GM23338 (cell line): ENCODE measurements around the gene DNAJC11. TPM values are rescaled to one million over a fixed set of nuclear protein-coding genes. Genes with fewer than 3 reads are reported as not detected.

ENCODE experiments used
- ATAC-seq: fragments of 200-7000 bp; cut with Tn5 transposase; 3 replicates; pipeline ENCODE4 v1.9.1; 2020
- DNase-seq: peaks from one replicate; pipeline ENCODE4 v3.0.0-alpha.2; 2015; ENCODE audit warnings: low spot score
- H2AFZ ChIP-seq: fragments of 200-600 bp; sonication (generic); 2 replicates; pipeline ENCODE4 v1.8.0; 2016; ENCODE audit warnings: antibody characterized with exemption, mild to moderate bottlenecking, moderate library complexity
- H3F3A ChIP-seq: fragments of 200-600 bp; sonication (generic); replicated peaks from 2 replicates; pipeline ENCODE4 v1.8.0; 2017; ENCODE audit warnings: antibody characterized with exemption, mixed run types, low read depth
- H3K27ac ChIP-seq: fragments of 200-600 bp; sonication (generic); 2 replicates; pipeline ENCODE4 v1.6.1; 2016; ENCODE audit warnings: low read depth
- H3K27me3 ChIP-seq: fragments of 200-600 bp; sonication (generic); 2 replicates; pipeline ENCODE4 v1.8.0; 2016; ENCODE audit warnings: mild to moderate bottlenecking, mixed run types, moderate library complexity; ENCODE audit not compliant: insufficient read depth
- H3K36me3 ChIP-seq: fragments of 200-600 bp; sonication (generic); 2 replicates; pipeline ENCODE4 v1.8.0; 2016; ENCODE audit warnings: mild to moderate bottlenecking; ENCODE audit not compliant: insufficient read depth
- H3K4me1 ChIP-seq: fragments of 200-600 bp; sonication (generic); 2 replicates; pipeline ENCODE4 v1.8.0; 2016; ENCODE audit warnings: mild to moderate bottlenecking, moderate library complexity; ENCODE audit not compliant: insufficient read depth
- H3K4me2 ChIP-seq: fragments of 200-600 bp; sonication (generic); 2 replicates; pipeline ENCODE4 v1.7.1; 2017; ENCODE audit warnings: mixed run types
- H3K4me3 ChIP-seq: fragments of 200-600 bp; sonication (generic); 2 replicates; pipeline ENCODE4 v1.6.1; 2016; ENCODE audit warnings: mixed run types
- H3K79me2 ChIP-seq: fragments of 200-600 bp; sonication (generic); replicated peaks from 2 replicates; pipeline ENCODE4 v1.8.0; 2017; ENCODE audit warnings: mild to moderate bottlenecking; ENCODE audit not compliant: insufficient read depth
- H3K9me2 ChIP-seq: fragments of 200-600 bp; sonication (generic); 2 replicates; pipeline ENCODE4 v1.8.0; 2017; ENCODE audit not compliant: insufficient read depth
- H4K20me1 ChIP-seq: fragments of 200-600 bp; sonication (generic); replicated peaks from 2 replicates; pipeline ENCODE4 v1.8.0; 2017; ENCODE audit warnings: mild to moderate bottlenecking; ENCODE audit not compliant: insufficient read depth
- H3K27ac Mint-ChIP-seq: 2 replicates; pipeline ENCODE4 v1.8.0; 2020; ENCODE audit warnings: inconsistent platforms, mild to moderate bottlenecking, moderate library complexity, mixed read lengths
- H3K27me3 Mint-ChIP-seq: 3 replicates; pipeline ENCODE4 v1.8.0; 2022; ENCODE audit warnings: low read depth, mild to moderate bottlenecking, moderate library complexity, mixed read lengths, inconsistent platforms; ENCODE audit not compliant: insufficient read depth, poor library complexity
- H3K36me3 Mint-ChIP-seq: 3 replicates; pipeline ENCODE4 v1.8.0; 2021; ENCODE audit warnings: low read depth, mild to moderate bottlenecking, inconsistent platforms, moderate library complexity, mixed read lengths
- H3K4me1 Mint-ChIP-seq: 3 replicates; pipeline ENCODE4 v1.8.0; 2020; ENCODE audit warnings: mild to moderate bottlenecking, inconsistent platforms, mixed read lengths
- H3K4me3 Mint-ChIP-seq: 3 replicates; pipeline ENCODE4 v1.8.0; 2021; ENCODE audit warnings: moderate library complexity, mild to moderate bottlenecking, inconsistent platforms, mixed read lengths
- H3K9me3 Mint-ChIP-seq: 3 replicates; pipeline ENCODE4 v1.8.0; 2020; ENCODE audit warnings: moderate library complexity, mild to moderate bottlenecking, inconsistent platforms, mixed read lengths
- CREB1 ChIP-seq: fragments of 250-450 bp; sonication (Bioruptor Pico); IDR thresholded peaks from 2 replicates; pipeline ENCODE4 v1.5.0; 2020; ENCODE audit warnings: low read depth, mild to moderate bottlenecking, moderate library complexity
- EZH2phosphoT487 ChIP-seq: fragments of 200-600 bp; sonication (generic); IDR thresholded peaks from one replicate; pipeline ENCODE4 v1.8.1; 2018; ENCODE audit warnings: antibody characterized with exemption; ENCODE audit not compliant: unreplicated experiment
- JUNB ChIP-seq: IDR thresholded peaks from one replicate; pipeline ENCODE4 v1.6.1; 2016; ENCODE audit warnings: antibody characterized with exemption; ENCODE audit not compliant: unreplicated experiment
- STAT1 ChIP-seq: IDR thresholded peaks from one replicate; pipeline ENCODE4 v1.6.1; 2016; ENCODE audit warnings: antibody characterized with exemption; ENCODE audit not compliant: unreplicated experiment
- ZNF114 ChIP-seq: fragments of 250-450 bp; sonication (Bioruptor Pico); IDR thresholded peaks from 2 replicates; pipeline ENCODE4 v1.5.0; 2020; ENCODE audit warnings: mild to moderate bottlenecking, moderate library complexity
- polyA plus RNA-seq: library from polyadenylated mRNA; unstranded; fragments of >200 nt; fragmentation: Nextera tagmentation; extraction: Ambion mirVana; gene quantifications from 2 replicates; pipeline ENCODE4 v1.2.1, GENCODE V29; 2016
- total RNA-seq: library from RNA; depleted of rRNA; stranded (reverse); fragments of >200 nt; shearing (Covaris generic); gene quantifications from 2 replicates; pipeline ENCODE4 v1.2.3, GENCODE V29; 2014
- TF ChIP-seq, protein P1 (sequence below): fragments of 250-450 bp; sonication (Bioruptor Pico); IDR thresholded peaks from 2 replicates; pipeline ENCODE4 v1.5.0; 2020; ENCODE audit warnings: mild to moderate bottlenecking, moderate library complexity

The DNAJC11 gene
- total and polyA plus RNA-seq, 2 experiments from 2014 or later = 48.4 to 67.2 TPM

DNA sequence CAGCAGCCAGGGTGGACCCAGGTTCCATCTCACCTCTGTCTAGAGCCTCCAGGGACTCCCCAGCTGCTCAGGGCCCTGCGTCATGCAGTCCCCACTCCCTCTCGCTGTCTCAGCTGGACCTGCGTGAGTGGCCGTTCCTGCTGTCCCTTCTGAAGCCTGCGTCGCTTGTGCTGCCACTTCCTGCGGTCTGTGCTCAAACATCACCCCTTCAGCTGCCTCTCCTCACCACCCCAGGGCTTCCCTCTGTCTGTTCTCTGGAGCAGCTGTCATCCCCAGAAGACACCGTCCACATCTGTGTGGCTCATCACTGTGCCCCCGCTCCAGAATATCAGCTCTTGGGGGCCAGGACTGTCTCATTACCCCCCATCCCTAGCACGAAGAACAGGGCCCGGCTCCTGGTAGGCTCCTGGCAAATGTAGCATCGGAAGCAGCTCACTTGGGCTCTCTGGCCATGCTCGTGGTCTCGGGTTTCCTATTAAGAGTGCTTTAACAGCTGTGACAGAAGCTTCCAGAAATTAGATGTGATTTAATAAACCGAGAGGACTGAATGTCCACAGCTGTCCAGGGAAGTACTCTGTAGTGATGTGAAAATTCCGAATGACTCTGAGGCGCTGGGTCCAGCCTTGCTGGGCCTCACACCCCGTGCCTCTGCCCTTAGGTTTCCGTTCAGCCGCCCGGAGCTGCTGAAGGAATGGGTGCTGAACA, 73.6 kb downstream of the DNAJC11 start:
- no peak for ATAC-seq
- Histone ChIP-seq H3F3A (peaks cover 23% of the 10 kb centered on the region), H3K79me2 (peaks cover 29% of the 10 kb centered on the region), H3K27me3 (no peaks in the 10 kb centered on the region), H3K9me2 (no peaks in the 10 kb centered on the region), H4K20me1 (peaks cover 23% of the 10 kb centered on the region), H3K4me1 (peaks cover 10% of the 10 kb centered on the region), H3K36me3 (no peaks in the 10 kb centered on the region), H3K27ac (no peak overlapping the region), H3K4me2 (no peak overlapping the region), H2AFZ (no peak overlapping the region), H3K4me3 (no peak overlapping the region)
- TF ChIP-seq, protein P1, sequence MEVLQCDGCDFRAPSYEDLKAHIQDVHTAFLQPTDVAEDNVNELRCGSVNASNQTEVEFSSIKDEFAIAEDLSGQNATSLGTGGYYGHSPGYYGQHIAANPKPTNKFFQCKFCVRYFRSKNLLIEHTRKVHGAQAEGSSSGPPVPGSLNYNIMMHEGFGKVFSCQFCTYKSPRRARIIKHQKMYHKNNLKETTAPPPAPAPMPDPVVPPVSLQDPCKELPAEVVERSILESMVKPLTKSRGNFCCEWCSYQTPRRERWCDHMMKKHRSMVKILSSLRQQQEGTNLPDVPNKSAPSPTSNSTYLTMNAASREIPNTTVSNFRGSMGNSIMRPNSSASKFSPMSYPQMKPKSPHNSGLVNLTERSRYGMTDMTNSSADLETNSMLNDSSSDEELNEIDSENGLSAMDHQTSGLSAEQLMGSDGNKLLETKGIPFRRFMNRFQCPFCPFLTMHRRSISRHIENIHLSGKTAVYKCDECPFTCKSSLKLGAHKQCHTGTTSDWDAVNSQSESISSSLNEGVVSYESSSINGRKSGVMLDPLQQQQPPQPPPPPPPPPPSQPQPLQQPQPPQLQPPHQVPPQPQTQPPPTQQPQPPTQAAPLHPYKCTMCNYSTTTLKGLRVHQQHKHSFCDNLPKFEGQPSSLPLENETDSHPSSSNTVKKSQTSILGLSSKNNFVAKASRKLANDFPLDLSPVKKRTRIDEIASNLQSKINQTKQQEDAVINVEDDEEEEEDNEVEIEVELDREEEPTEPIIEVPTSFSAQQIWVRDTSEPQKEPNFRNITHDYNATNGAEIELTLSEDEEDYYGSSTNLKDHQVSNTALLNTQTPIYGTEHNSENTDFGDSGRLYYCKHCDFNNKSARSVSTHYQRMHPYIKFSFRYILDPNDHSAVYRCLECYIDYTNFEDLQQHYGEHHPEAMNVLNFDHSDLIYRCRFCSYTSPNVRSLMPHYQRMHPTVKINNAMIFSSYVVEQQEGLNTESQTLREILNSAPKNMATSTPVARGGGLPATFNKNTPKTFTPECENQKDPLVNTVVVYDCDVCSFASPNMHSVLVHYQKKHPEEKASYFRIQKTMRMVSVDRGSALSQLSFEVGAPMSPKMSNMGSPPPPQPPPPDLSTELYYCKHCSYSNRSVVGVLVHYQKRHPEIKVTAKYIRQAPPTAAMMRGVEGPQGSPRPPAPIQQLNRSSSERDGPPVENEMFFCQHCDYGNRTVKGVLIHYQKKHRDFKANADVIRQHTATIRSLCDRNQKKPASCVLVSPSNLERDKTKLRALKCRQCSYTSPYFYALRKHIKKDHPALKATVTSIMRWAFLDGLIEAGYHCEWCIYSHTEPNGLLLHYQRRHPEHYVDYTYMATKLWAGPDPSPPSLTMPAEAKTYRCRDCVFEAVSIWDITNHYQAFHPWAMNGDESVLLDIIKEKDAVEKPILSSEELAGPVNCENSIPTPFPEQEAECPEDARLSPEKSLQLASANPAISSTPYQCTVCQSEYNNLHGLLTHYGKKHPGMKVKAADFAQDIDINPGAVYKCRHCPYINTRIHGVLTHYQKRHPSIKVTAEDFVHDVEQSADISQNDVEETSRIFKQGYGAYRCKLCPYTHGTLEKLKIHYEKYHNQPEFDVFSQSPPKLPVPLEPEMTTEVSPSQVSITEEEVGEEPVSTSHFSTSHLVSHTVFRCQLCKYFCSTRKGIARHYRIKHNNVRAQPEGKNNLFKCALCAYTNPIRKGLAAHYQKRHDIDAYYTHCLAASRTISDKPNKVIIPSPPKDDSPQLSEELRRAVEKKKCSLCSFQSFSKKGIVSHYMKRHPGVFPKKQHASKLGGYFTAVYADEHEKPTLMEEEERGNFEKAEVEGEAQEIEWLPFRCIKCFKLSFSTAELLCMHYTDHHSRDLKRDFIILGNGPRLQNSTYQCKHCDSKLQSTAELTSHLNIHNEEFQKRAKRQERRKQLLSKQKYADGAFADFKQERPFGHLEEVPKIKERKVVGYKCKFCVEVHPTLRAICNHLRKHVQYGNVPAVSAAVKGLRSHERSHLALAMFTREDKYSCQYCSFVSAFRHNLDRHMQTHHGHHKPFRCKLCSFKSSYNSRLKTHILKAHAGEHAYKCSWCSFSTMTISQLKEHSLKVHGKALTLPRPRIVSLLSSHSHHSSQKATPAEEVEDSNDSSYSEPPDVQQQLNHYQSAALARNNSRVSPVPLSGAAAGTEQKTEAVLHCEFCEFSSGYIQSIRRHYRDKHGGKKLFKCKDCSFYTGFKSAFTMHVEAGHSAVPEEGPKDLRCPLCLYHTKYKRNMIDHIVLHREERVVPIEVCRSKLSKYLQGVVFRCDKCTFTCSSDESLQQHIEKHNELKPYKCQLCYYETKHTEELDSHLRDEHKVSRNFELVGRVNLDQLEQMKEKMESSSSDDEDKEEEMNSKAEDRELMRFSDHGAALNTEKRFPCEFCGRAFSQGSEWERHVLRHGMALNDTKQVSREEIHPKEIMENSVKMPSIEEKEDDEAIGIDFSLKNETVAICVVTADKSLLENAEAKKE (CRISPR knock-in tag) = no peak
- no peak for TF ChIP-seq JUNB
- DNase-seq = no peak
- peaks cover 31% of the 10 kb centered on the region for H3K36me3 Mint-ChIP-seq
- H3K27ac Mint-ChIP-seq = no peak overlapping the region
- peak overlapping the region; percentile 37 for H3K4me3 Mint-ChIP-seq
- peaks cover 15% of the 10 kb centered on the region for H3K4me1 Mint-ChIP-seq
- H3K27me3 Mint-ChIP-seq = peaks cover 8% of the 10 kb centered on the region
- H3K9me3 Mint-ChIP-seq = no peaks in the 10 kb centered on the region

DNA sequence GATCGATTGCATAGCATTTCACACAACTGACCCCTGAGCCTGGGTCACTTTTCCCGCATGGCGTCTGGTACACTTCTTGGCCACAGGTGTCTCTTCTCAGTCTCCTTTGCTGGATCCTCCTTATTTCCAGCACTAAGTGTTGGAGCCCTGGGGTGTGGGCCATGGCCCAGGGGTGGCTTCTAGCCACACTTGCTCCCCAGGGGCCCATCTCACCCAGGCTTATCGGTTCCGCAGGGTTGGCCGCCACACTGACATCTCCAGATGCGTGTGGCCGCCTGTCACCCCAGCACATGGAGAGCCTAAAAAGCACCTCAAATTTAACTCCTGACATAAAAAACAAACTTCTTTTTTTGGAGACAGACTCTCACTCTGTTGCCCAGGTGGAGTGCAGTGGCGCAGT, 74.6 kb downstream of the DNAJC11 start:
- H2AFZ ChIP-seq = no peak overlapping the region
- peaks cover 34% of the 10 kb centered on the region for H3K36me3 Mint-ChIP-seq
- H3K4me3 Mint-ChIP-seq = peak overlapping the region; percentile 89; the same call in 1 of the 3 replicates
- H3K9me3 Mint-ChIP-seq = no peaks in the 10 kb centered on the region
- ATAC-seq = no peak
- DNase-seq = no peak
- H3K4me2 ChIP-seq = no peak overlapping the region
- peaks cover 20% of the 10 kb centered on the region for H3K4me1 Mint-ChIP-seq
- peaks cover 31% of the 10 kb centered on the region for H3F3A ChIP-seq
- H3K4me3 ChIP-seq = no peak overlapping the region
- H3K27me3 ChIP-seq = no peaks in the 10 kb centered on the region
- peaks cover 10% of the 10 kb centered on the region for H3K4me1 ChIP-seq
- H3K27ac Mint-ChIP-seq = no peak overlapping the region
- peaks cover 38% of the 10 kb centered on the region for H3K79me2 ChIP-seq
- H4K20me1 ChIP-seq = peaks cover 29% of the 10 kb centered on the region
- H3K27me3 Mint-ChIP-seq = peaks cover 4% of the 10 kb centered on the region
- no peak overlapping the region for H3K27ac ChIP-seq
- H3K9me2 ChIP-seq = no peaks in the 10 kb centered on the region
- no peaks in the 10 kb centered on the region; the same call in 1 of the 2 replicates for H3K36me3 ChIP-seq
- TF ChIP-seq ZNF114 (CRISPR knock-in tag) = no peak
- TF ChIP-seq CREB1 = no peak
- TF ChIP-seq EZH2phosphoT487 = no peak
- TF ChIP-seq, protein P1 (CRISPR knock-in tag) = no peak
- no peak for TF ChIP-seq STAT1
